Cardiac muscle cell (in vitro differentiated cells and primary cell): ENCODE results near the gene SLC25A39. TPM values are rescaled to one million over a fixed set of nuclear protein-coding genes. Genes with fewer than 3 reads are reported as not detected.
A peak's percentile ranks its signal among the peaks of the same experiment; 100 is the strongest.

Source experiments
- DNase-seq, 2 donors: peaks; one replicate each; pipeline versions ENCODE4 v3.0.0 to v3.0.0-alpha.2; 2010 to 2017; ENCODE audit warnings: low read depth in 1 of 2, low spot score in 1 of 2
- H3K27ac ChIP-seq: fragments of 200-600 bp; sonication (generic); 2 replicates; pipeline ENCODE4 v1.5.1; 2016
- H3K27me3 ChIP-seq: fragments of 200-600 bp; sonication (generic); 2 replicates; pipeline ENCODE4 v1.6.0; 2016; ENCODE audit warnings: control low read depth
- H3K36me3 ChIP-seq: fragments of 200-600 bp; sonication (generic); 2 replicates; pipeline ENCODE4 v1.5.1; 2016; ENCODE audit warnings: control low read depth
- H3K4me1 ChIP-seq: fragments of 200-600 bp; sonication (generic); 2 replicates; pipeline ENCODE4 v1.8.1; 2017; ENCODE audit warnings: low read depth, mild to moderate bottlenecking, mixed run types
- H3K4me3 ChIP-seq: fragments of 200-600 bp; sonication (generic); 2 replicates; pipeline ENCODE4 v1.5.1; 2016; ENCODE audit warnings: mild to moderate bottlenecking
- H3K9me3 ChIP-seq: fragments of 200-600 bp; sonication (generic); 2 replicates; pipeline ENCODE4 v1.5.1; 2017; ENCODE audit warnings: low read depth, mild to moderate bottlenecking, control low read depth
- CTCF ChIP-seq: IDR thresholded peaks from 2 replicates; pipeline ENCODE4 v1.5.1; 2012; ENCODE audit warnings: low read depth, mild to moderate bottlenecking, low read length
- polyA plus RNA-seq: library from polyadenylated mRNA; unstranded; fragments of >200 nt; fragmentation: Nextera tagmentation; extraction: Ambion mirVana; gene quantifications from 2 replicates; pipeline ENCODE4 v1.2.1, GENCODE V29; 2016
- total RNA-seq: library from RNA; depleted of rRNA; stranded (reverse); fragments of >200 nt; gene quantifications from 2 replicates; pipeline ENCODE4 v1.2.3, GENCODE V29; 2016

SLC25A39 gene
- total and polyA plus RNA-seq, 2 experiments from 2014 or later = 228 to 284 TPM

GRCh38 chr17:44314524-44314868 is 10.1 kb downstream of the SLC25A39 start:
- Histone ChIP-seq H3K4me3 (peak overlapping the region; percentile 38), H3K27ac (no peak overlapping the region), H3K27me3 (peaks cover 38% of the 10 kb centered on the region), H3K9me3 (no peaks in the 10 kb centered on the region), H3K4me1 (no peaks in the 10 kb centered on the region), H3K36me3 (peaks cover 3% of the 10 kb centered on the region)
- no peak for TF ChIP-seq CTCF
- DNase-seq = no peak

- H3K36me3 ChIP-seq = no peaks in the 10 kb centered on the region
- DNase-seq = no peak
- H3K9me3 ChIP-seq = no peaks in the 10 kb centered on the region
- no peak overlapping the region for H3K27ac ChIP-seq
- no peaks in the 10 kb centered on the region for H3K4me1 ChIP-seq
- no peak for TF ChIP-seq CTCF
- H3K27me3 ChIP-seq = peaks cover 38% of the 10 kb centered on the region
- no peak overlapping the region for H3K4me3 ChIP-seq
These were observed 10.6 kb downstream of the SLC25A39 start for GRCh38 chr17:44314031-44314430.

- no peaks in the 10 kb centered on the region for H3K36me3 ChIP-seq
- no peak overlapping the region for H3K27ac ChIP-seq
- H3K27me3 ChIP-seq = peaks cover 38% of the 10 kb centered on the region
- DNase-seq = no peak
- H3K4me1 ChIP-seq = peaks cover 2% of the 10 kb centered on the region
- no peak overlapping the region for H3K4me3 ChIP-seq
- TF ChIP-seq CTCF = no peak
- no peaks in the 10 kb centered on the region for H3K9me3 ChIP-seq
These were observed 12.1 kb downstream of the SLC25A39 start for GRCh38 chr17:44312396-44313104.

- H3K9me3 ChIP-seq = no peaks in the 10 kb centered on the region
- peaks cover 38% of the 10 kb centered on the region for H3K27me3 ChIP-seq
- no peak overlapping the region for H3K4me3 ChIP-seq
- no peak overlapping the region for H3K27ac ChIP-seq
- TF ChIP-seq CTCF = no peak
- no peaks in the 10 kb centered on the region for H3K36me3 ChIP-seq
- DNase-seq = no peak
- peaks cover 7% of the 10 kb centered on the region for H3K4me1 ChIP-seq
These were observed 13.0 kb downstream of the SLC25A39 start for GRCh38 chr17:44311562-44312181.

- no peak for DNase-seq
- no peak for TF ChIP-seq CTCF
- H3K27me3 ChIP-seq = peaks cover 36% of the 10 kb centered on the region
These were observed 13.8 kb downstream of the SLC25A39 start for GRCh38 chr17:44310609-44311376.

More at GRCh38 chr17:44310609-44311376, 13.8 kb downstream of the SLC25A39 start:
- Histone ChIP-seq H3K4me1 (peaks cover 7% of the 10 kb centered on the region), H3K9me3 (no peaks in the 10 kb centered on the region), H3K36me3 (no peaks in the 10 kb centered on the region), H3K4me3 (no peak overlapping the region), H3K27ac (no peak overlapping the region)
